GM23248 (cell line): Measurements from ENCODE around the gene GLT6D1.

Experiments used
- EZH2 ChIP-seq: fragments of 200-600 bp; sonication (generic); IDR thresholded peaks from 2 replicates; pipeline ENCODE4 v1.6.1; 2018; ENCODE audit warnings: antibody characterized with exemption, mild to moderate bottlenecking; ENCODE audit not compliant: insufficient read depth, poor library complexity, severe bottlenecking
- EZH2phosphoT487 ChIP-seq: fragments of 200-600 bp; sonication (generic); IDR thresholded peaks from 2 replicates; pipeline ENCODE4 v1.6.1; 2018; ENCODE audit warnings: antibody characterized with exemption, moderate library complexity, mild to moderate bottlenecking, low read depth; ENCODE audit not compliant: insufficient read depth

DNA sequence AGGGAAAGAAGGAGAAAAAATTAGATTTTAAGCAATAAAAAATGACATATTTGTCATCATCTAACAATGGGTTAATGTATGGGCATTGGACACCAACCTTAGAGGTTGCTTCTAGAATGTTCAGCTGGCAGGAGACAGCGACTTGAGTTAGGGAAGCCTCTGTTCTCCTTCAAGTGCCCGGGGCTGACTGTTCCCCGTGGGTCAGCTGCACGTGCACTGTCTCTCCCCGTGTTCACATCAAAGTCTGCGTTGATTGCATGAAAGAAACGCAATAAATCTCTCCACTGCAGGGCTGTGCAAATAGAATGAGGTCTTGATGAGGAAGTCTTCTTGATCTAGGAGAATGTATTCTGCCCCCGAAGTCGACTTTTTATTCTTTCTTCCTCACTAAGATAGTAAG, at the start of gene GLT6D1:
- TF ChIP-seq EZH2: no peak
- TF ChIP-seq EZH2phosphoT487: no peak
